Measurements from ENCODE around the gene ANO2.

ANO2 gene

GRCh38 chr12:5784462-5785130 lies 160.5 kb downstream of the ANO2 start:
- no peak overlapping the region for H3K9ac ChIP-seq (ENCODE audit: low read length)
- H4K20me1 ChIP-seq (ENCODE audit: insufficient read depth, low read length), result no peaks in the 10 kb centered on the region
- no peak for TF ChIP-seq CTCF (IDR thresholded peaks at IDR 0.05; ENCODE audit: low read depth, low read length)
- no peak for TF ChIP-seq EZH2phosphoT487 (IDR thresholded peaks at IDR 0.05; ENCODE audit: low read depth)
- H3K4me1 ChIP-seq (ENCODE audit: low read length), result no peaks in the 10 kb centered on the region
- H3K36me3 ChIP-seq (replicated peaks; ENCODE audit: low read depth, low read length), result no peaks in the 10 kb centered on the region
- no peak overlapping the region for H3K4me3 ChIP-seq (ENCODE audit: low read length)
- H3K79me2 ChIP-seq (ENCODE audit: low read length), result no peaks in the 10 kb centered on the region
- H3K27me3 ChIP-seq (ENCODE audit: low read depth, low read length), result no peaks in the 10 kb centered on the region; the same call in 1 of the 2 replicates
- no peak overlapping the region for H2AFZ ChIP-seq (ENCODE audit: low read depth, low read length)
- no peaks in the 10 kb centered on the region for H3K9me3 ChIP-seq (ENCODE audit: insufficient read depth, low read length)
- H3K4me2 ChIP-seq (ENCODE audit: low read length), result no peak overlapping the region
- no peak overlapping the region for H3K27ac ChIP-seq (ENCODE audit: low read length)

GRCh38 chr12:5783289-5783920 lies 161.7 kb downstream of the ANO2 start:
- H3K9ac ChIP-seq (ENCODE audit: low read length), result no peak overlapping the region
- no peak overlapping the region for H3K4me2 ChIP-seq (ENCODE audit: low read length)
- H3K36me3 ChIP-seq (replicated peaks; ENCODE audit: low read depth, low read length), result no peaks in the 10 kb centered on the region
- H3K27ac ChIP-seq (ENCODE audit: low read length), result no peak overlapping the region
- no peaks in the 10 kb centered on the region for H4K20me1 ChIP-seq (ENCODE audit: insufficient read depth, low read length)
- H2AFZ ChIP-seq (ENCODE audit: low read depth, low read length), result no peak overlapping the region
- H3K27me3 ChIP-seq (ENCODE audit: low read depth, low read length), result peaks cover 3% of the 10 kb centered on the region; the same call in 1 of the 2 replicates
- H3K4me1 ChIP-seq (ENCODE audit: low read length), result no peaks in the 10 kb centered on the region
- TF ChIP-seq EZH2phosphoT487 (IDR thresholded peaks at IDR 0.05; ENCODE audit: low read depth) (no peak), CTCF (IDR thresholded peaks at IDR 0.05; ENCODE audit: low read depth, low read length) (no peak)
- H3K9me3 ChIP-seq (ENCODE audit: insufficient read depth, low read length), result no peaks in the 10 kb centered on the region
- no peaks in the 10 kb centered on the region for H3K79me2 ChIP-seq (ENCODE audit: low read length)
- H3K4me3 ChIP-seq (ENCODE audit: low read length), result no peak overlapping the region

GRCh38 chr12:5780536-5780935 lies 164.5 kb downstream of the ANO2 start:
- H3K4me1 ChIP-seq (ENCODE audit: low read length), result no peaks in the 10 kb centered on the region
- H3K9me3 ChIP-seq (ENCODE audit: insufficient read depth, low read length), result no peaks in the 10 kb centered on the region
- no peaks in the 10 kb centered on the region for H3K79me2 ChIP-seq (ENCODE audit: low read length)
- TF ChIP-seq EZH2phosphoT487 (IDR thresholded peaks at IDR 0.05; ENCODE audit: low read depth) (no peak), CTCF (IDR thresholded peaks at IDR 0.05; ENCODE audit: low read depth, low read length) (no peak)
- no peaks in the 10 kb centered on the region for H3K36me3 ChIP-seq (replicated peaks; ENCODE audit: low read depth, low read length)
- H2AFZ ChIP-seq (ENCODE audit: low read depth, low read length), result no peak overlapping the region
- H3K27ac ChIP-seq (ENCODE audit: low read length), result no peak overlapping the region
- H3K27me3 ChIP-seq (ENCODE audit: low read depth, low read length), result peaks cover 21% of the 10 kb centered on the region
- H3K4me2 ChIP-seq (ENCODE audit: low read length), result no peak overlapping the region
- H3K4me3 ChIP-seq (ENCODE audit: low read length), result no peak overlapping the region
- no peaks in the 10 kb centered on the region for H4K20me1 ChIP-seq (ENCODE audit: insufficient read depth, low read length)
- H3K9ac ChIP-seq (ENCODE audit: low read length), result no peak overlapping the region

GRCh38 chr12:5779401-5779800 lies 165.7 kb downstream of the ANO2 start:
- Histone ChIP-seq H3K4me1 (ENCODE audit: low read length) (no peaks in the 10 kb centered on the region), H3K36me3 (replicated peaks; ENCODE audit: low read depth, low read length) (no peaks in the 10 kb centered on the region), H2AFZ (ENCODE audit: low read depth, low read length) (no peak overlapping the region), H3K4me3 (ENCODE audit: low read length) (no peak overlapping the region), H4K20me1 (ENCODE audit: insufficient read depth, low read length) (no peaks in the 10 kb centered on the region), H3K4me2 (ENCODE audit: low read length) (no peak overlapping the region), H3K79me2 (ENCODE audit: low read length) (no peaks in the 10 kb centered on the region), H3K27me3 (ENCODE audit: low read depth, low read length) (peaks cover 21% of the 10 kb centered on the region), H3K9ac (ENCODE audit: low read length) (no peak overlapping the region), H3K27ac (ENCODE audit: low read length) (no peak overlapping the region), H3K9me3 (ENCODE audit: insufficient read depth, low read length) (no peaks in the 10 kb centered on the region)
- TF ChIP-seq CTCF (IDR thresholded peaks at IDR 0.05; ENCODE audit: low read depth, low read length) (no peak), EZH2phosphoT487 (IDR thresholded peaks at IDR 0.05; ENCODE audit: low read depth) (no peak)
